SK-MEL-5 (cell line): ENCODE results near the gene HBG1. TPM values are rescaled to one million over a fixed set of nuclear protein-coding genes. Genes with fewer than 3 reads are reported as not detected.
"Not testable (repeated sequence)": the region's sequence is repeated elsewhere in the genome, so short reads cannot be mapped to it uniquely, and the experiment has no call there.

Experiments used
- DNase-seq: peaks from one replicate; pipeline ENCODE4 v3.0.0-alpha.2; 2016; ENCODE audit warnings: low read depth, low spot score
- in situ Hi-C: cut with HindIII; loops from 2 replicates; pipeline ENCODE4 v1.10.0; 2016; ENCODE audit warnings: low sequenced_read_pairs, high pct_unique_total_duplicates, low pct_unique_long_range_greater_than_20kb
- total RNA-seq: library from RNA; depleted of rRNA; stranded (reverse); fragments of >200 nt; shearing (Covaris generic); gene quantifications from 2 replicates; pipeline ENCODE4 v1.2.3, GENCODE V29; 2014

The HBG1 gene
- total RNA-seq, 1 experiment from 2014 or later, result not detected

- in situ Hi-C loops, result no loop called here
- DNase-seq, result no peak
Observed at GRCh38 chr11:5281596-5281995, 31.9 kb upstream of the HBG1 start.

DNA sequence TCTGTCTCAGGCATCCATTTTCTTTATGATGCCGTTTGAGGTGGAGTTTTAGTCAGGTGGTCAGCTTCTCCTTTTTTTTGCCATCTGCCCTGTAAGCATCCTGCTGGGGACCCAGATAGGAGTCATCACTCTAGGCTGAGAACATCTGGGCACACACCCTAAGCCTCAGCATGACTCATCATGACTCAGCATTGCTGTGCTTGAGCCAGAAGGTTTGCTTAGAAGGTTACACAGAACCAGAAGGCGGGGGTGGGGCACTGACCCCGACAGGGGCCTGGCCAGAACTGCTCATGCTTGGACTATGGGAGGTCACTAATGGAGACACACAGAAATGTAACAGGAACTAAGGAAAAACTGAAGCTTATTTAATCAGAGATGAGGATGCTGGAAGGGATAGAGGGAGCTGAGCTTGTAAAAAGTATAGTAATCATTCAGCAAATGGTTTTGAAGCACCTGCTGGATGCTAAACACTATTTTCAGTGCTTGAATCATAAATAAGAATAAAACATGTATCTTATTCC is 31.0 kb upstream of the HBG1 start:
- in situ Hi-C loops, result no loop called here
- DNase-seq, result peak; percentile 42

DNA sequence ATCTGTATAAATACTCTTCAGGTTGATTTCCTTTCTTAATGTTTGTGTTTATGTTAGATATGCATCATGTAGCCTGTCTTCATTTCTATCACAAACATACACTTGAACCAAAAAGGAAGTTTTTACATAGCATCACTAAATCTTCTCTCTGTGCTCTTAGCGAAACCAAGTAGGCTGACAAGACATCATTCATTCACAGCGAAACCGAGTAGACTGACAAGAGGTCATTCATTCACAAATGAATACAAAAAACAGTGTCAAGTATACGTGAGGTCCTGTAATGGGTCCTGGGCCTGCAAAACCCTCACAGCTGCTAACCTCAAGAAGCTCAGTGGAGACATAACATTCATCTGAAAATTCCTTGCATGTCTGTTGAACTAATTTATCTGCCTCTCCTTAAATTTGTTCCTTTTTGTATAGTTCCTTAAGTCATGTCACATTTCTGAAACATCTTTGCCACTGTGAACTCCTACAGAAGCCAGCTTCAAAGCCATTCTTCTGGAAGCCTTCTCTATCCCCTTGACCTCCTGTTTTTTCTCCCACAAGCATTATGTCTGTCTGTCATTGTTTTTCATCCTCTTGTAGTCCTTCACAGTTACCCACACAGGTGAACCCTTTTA is 29.9 kb upstream of the HBG1 start:
- DNase-seq, result no peak
- in situ Hi-C loops, result no loop called here

DNA sequence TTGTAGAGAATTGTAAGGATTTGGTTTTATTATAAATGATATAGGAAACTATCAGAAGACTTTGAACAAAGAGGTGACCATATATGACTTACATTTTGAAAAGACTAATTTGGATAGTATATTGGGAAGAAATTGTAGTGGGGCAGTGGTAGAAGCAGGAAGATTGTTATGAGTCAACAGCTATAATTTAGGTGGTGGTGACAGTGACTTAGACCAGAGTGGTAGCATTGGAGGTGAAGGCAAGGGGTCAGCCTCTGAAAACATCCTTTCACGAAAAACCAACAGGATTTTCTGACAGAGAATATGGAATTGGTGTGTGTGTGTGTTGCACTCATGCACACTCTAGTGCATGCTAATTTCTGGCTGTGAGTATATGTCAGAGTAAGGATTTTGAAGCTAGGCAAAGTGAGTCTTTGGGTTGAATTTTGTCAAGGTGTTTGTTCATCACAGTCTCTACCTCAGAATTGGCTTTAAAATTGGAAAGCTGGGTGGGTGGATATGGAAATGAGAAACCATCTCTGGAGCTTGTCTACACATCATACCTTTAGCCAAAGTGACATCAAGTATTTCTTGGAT is 28.2 kb upstream of the HBG1 start:
- in situ Hi-C loops, result no loop called here
- no peak for DNase-seq

DNA sequence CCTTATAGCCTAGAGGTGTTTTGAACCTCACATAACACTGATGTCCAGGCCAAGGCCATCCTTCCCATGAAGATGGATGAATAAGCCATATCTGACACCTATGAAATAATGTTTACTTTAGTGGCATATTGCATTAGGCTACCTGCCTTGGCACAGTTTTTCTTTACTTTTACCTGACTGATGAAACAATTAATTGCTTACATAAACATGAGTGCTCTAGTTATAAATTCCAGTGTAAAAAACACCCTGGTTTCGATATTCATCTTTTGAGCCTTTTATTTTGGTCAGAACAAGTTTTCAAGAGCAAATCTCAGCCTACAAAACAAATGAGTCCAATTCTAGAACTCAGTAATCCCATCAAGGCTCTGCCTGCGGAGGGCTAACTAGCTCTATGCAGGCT is 27.0 kb upstream of the HBG1 start:
- DNase-seq, result no peak
- in situ Hi-C loops, result no loop called here

DNA sequence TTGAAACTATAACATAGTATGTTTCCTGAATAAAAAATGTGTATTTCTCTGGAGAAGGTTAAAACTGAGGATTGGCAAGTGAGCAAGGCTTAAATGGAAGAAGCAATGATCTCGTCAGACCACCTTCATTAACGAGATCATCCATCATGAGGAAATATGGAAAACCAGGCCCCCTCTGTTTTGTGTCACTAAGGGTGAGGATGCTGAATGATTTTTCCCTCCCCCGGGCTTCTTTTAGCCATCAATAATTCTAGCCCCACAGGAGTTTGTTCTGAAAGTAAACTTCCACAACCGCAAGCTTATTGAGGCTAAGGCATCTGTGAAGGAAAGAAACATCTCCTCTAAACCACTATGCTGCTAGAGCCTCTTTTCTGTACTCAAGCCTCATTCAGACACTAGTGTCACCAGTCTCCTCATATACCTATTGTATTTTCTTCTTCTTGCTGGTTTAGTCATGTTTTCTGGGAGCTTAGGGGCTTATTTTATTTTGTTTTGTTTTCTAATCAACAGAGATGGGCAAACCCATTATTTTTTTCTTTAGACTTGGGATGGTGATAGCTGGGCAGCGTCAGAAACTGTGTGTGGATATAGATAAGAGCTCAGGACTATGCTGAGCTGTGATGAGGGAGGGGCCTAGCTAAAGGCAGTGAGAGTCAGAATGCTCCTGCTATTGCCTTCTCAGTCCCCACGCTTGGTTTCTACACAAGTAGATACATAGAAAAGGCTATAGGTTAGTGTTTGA is 25.9 kb upstream of the HBG1 start:
- DNase-seq, result no peak
- in situ Hi-C loops, result no loop called here

DNA sequence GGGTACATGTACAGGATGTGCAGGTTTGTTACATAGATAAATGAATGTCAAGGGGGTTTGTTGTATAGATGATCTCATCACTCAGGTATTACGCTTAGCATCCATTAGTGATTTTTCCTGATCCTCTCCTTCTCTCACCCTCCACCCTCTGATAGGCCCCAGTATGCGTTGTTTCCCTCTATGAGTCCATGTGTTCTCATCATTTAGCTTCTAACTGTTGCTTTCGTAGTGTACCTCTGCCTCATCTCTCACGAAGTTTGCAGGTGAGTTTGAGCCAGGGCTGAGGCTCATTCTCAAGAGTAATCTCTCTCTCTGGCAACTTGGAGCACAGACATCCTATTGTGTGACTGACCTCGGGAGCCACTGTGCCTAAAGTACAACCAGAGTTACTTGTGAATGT is 24.7 kb upstream of the HBG1 start:
- DNase-seq, result no peak
- in situ Hi-C loops, result no loop called here

GRCh38 chr11:5272395-5273017 is 22.8 kb upstream of the HBG1 start:
- no peak for DNase-seq
- in situ Hi-C loops, result no loop called here

- in situ Hi-C loops, result no loop called here
- no peak for DNase-seq
Observed at GRCh38 chr11:5269715-5270147, 20.1 kb upstream of the HBG1 start, which contains the start of gene HBE1. Gene HBE1, minus strand, starts transcription at chr11:5269945. Its CDS starts 55 bp downstream, at chr11:5269890.

DNA sequence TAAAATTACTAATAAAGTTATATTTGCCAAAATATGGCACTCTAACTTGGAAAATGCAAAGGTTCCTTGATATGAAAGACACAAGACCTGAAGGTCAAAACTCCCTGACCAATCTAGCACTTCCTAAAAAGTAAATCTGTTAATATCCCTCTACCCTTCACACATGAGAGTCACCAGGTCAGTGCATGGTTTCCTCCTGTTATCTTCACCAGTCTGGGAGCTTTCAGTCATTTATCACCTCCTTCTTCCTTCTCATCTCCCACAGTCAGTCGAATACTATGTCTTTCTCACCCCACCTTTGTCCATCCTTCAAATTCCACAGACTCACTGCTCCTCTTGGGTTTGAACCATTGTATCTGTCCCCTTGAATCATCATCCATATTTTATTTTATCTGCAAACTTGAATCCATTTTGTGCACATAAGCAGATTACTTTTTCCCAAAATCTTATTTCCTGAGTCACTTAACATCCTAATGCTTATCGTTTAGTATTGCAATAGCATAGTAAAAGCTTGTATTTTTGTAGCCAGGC is 17.4 kb upstream of the HBG1 start:
- in situ Hi-C loops, result no loop called here
- no peak for DNase-seq

GRCh38 chr11:5266609-5267008 is 17.0 kb upstream of the HBG1 start:
- DNase-seq, result no peak
- in situ Hi-C loops, result no loop called here

DNA sequence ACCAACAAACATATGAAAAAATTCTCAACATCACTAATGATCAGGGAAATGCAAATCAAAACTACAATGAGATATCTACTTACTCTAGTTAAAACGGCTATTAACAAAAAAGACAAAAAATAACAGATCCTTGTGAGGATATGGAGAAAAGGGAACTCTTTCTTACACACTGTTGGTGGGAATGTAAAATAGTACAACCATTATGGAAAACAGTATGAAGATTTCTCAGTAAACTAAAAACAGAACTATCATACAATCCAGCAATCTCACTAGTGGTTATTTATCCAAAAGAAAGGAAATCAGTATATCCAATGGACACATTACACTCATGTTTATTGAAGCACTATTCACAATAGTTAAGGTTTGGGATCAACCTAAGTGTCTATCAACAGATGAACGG is 16.2 kb upstream of the HBG1 start:
- DNase-seq, result no peak
- in situ Hi-C loops, result no loop called here

DNA sequence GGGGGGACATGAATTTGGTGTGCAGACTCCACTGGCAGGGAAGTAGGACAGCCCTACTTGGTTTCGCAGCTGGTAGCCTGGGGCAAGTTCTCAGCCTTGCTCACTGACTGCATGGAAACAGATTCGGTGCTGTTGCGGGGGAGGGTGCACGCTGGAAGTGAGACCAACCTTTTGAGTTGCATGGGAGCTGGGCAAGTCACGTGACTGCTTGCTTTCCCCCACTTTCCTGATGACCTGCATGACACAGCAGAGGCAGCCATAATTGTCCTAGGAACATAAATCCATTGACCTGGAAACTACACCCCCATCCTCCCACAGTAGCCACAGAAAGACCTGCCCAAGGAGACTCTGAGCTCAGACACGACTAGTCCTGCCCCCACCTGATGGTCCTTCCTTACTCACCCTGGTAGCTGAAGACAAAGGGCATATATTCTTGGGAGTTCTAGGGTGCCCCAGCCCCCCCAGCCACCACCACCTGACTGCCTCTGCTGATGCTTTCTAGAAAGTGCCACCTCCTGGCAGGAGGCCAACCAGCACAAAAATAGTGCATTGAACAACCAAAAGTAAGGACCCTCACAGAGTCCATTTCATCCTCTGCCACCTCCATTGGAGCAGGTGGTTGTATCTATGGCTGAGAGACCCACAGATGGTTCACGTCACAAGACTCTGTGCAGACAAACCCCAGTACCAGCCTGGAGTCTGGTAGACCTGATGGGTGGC is 9.0 kb upstream of the HBG1 start:
- no peak for DNase-seq
- in situ Hi-C loops, result no loop called here

DNA sequence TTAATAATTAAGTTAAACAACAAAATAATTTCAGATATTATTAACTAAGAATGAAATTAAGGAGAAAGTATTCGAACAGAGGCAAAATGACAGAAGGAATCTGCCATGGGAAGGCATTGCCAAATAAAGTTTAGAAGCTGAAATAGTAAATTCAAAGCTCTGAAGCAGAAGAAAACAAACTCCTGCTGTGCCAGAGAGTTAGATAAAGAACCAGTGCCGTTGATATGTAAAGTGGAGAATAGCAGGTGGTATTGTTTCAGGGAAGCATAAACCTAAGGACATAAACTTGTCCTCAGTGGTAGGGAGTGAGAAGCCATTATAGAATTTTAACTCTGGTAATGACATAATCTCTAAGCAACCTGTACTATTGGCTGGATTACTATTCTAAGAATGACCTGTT is 7.6 kb upstream of the HBG1 start:
- no peak for DNase-seq
- in situ Hi-C loops, result no loop called here

DNA sequence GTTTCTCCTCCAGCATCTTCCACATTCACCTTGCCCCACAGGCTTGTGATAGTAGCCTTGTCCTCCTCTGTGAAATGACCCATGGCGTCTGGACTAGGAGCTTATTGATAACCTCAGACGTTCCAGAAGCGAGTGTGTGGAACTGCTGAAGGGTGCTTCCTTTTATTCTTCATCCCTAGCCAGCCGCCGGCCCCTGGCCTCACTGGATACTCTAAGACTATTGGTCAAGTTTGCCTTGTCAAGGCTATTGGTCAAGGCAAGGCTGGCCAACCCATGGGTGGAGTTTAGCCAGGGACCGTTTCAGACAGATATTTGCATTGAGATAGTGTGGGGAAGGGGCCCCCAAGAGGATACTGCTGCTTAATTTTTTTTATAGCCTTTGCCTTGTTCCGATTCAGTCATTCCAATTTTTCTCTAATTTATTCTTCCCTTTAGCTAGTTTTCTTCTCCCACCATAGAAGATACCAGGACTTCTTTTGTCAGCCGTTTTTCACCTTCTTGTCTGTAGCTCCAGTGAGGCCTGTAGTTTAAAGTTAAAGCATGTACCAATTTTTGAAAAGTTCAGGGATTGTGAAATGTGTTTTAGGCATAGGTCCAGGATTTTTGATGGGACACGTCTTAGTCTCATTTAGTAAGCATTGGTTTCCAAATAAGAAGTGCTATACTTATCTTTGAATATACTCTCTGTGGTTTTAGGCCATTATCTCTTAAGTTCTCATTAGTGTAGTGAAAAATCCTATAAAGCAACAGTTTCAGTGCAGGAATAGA is 5.2 kb upstream of the HBG1 start, which contains the start of gene HBG2:
HBG2 (minus strand) TSS at position 136 of the 768 bp plus-strand sequence; CDS start at position 83, 53 bp downstream.
- DNase-seq, in situ Hi-C loops: not testable (repeated sequence)

DNA sequence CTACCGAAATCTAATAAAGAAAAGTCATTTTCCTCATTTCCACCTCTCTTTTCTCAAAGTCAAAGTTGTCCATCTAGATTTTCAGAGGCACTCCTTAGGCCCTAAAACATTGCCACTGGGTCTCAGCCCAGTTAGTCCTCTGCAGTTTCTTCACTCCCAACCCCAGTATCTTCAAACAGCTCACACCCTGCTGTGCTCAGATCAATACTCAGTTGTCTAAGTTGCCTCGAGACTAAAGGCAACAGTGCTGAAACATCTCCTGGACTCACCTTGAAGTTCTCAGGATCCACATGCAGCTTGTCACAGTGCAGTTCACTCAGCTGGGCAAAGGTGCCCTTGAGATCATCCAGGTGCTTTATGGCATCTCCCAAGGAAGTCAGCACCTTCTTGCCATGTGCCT is 4.4 kb upstream of the HBG1 start:
- in situ Hi-C loops, result not testable (repeated sequence)

DNA sequence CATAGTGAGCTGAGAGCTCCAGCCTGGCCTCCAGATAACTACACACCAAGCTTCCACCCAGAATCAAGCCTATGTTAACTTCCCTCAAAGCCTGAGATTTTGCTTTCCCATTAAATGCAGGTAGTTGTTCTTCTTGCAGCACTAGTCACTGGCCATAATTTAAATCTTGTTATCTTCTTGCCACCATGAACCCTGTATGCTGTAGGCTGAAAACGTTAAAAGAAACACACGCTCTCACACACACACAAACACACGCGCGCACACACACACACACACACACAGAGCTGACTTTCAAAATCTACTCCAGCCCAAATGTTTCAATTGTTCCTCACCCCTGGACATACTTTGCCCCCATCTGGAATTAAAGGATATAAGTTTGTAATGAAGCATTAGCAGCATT is 3.8 kb upstream of the HBG1 start:
- DNase-seq, in situ Hi-C loops: not testable (repeated sequence)

More for the DNA sequence above, 4.4 kb upstream of the HBG1 start:
- not testable (repeated sequence) for DNase-seq
